ENCODE measurements around the gene TMEM187.
A peak's percentile ranks its signal among the peaks of the same experiment; 100 is the strongest.

TMEM187 gene

GRCh38 chrX:154002215-154002719, 29.7 kb downstream of the TMEM187 start:
- DNase-seq (ENCODE audit: low read depth), result peak; percentile 84

DNA sequence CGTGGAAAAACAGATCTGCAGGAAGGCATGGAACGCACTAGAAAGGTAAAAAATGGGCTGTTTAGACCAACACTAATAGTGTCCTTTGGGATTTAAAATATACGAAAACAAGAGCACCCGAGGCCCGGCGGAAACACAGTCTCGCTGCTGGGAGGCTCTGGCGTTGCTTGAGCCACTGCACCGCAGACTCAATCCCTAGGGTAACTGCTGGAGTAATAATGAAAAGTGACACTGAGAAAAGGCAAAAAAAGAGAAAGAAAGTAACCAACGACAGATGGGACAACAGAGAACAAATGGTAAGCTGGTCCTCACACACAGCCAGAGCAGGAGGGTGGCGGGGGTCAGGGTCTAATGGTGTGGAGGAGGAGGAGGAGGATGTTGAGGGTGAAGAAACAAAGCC, 31.8 kb downstream of the TMEM187 start:
- no peak for DNase-seq (ENCODE audit: low read depth)

- DNase-seq (ENCODE audit: low read depth), result no peak
Measured at GRCh38 chrX:154006947-154007346, 34.4 kb downstream of the TMEM187 start.

DNA sequence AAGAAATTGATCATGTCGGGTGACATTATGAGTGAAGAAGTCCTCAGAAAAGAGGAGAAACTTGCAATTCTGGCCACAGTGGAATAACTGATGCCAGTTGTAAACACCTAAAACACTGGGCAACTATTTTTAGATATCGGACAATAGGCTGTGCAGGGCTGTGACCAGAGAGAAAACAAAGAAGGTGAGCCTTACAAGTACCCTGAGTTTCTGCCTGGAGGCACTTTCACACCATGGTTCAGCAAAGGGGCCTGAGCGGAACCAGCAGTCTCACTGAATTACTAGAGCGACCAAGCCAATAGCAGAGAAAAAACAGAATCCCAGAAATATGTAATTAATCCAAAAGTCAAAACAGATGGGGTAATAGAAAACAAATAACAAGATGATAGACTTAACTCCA, 36.0 kb downstream of the TMEM187 start:
- DNase-seq (ENCODE audit: low read depth), result no peak

- DNase-seq (ENCODE audit: low read depth), result peak; percentile 86
Measured at GRCh38 chrX:154010330-154011087, 38.0 kb downstream of the TMEM187 start.

DNA sequence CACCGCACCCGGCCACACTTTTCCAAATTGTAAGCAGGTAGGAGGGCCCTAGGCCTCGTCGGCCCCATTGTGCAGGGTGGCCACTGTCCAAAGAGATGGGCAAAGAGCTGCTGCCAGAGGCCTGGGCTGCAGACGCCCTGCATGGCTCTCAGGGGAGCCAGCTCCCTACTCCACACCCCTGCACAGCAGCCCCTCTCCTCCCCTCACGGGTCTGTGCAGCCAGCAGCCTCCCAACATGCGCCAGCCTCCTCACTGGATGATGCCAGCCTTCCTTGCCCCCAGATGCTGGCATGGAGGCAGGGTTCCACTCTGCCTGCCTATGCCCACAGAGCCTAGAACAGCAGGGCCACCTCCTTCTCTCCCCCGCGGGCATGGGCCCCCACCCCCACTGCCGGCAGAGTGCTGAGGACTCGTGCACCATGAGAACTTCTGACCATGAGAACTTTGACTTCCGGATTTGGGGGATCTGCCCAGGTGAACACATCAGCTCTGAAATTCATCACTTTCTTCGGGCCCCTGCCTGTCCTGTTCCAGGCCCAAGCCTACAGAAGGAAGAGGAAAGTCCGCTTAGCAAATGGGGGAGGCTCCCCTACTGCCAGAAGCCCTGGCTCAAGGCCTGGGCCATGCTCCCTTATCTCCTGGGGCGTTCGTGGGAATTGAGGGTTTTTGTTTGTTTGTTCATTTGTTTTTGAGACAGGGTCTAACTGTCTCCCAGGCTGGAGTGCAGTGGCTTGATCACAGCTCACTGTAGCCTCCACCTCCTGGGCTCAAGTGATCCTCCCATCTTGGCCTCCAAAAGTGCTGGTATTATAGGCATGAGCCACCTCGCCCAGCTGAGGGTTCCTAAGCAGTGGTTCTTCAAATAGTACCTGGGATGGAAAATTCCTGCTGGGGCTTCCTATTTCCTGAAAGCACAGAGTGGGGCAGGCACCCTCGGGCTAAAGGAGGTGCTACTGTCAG, 39.1 kb downstream of the TMEM187 start:
- DNase-seq (ENCODE audit: low read depth), result no peak

DNA sequence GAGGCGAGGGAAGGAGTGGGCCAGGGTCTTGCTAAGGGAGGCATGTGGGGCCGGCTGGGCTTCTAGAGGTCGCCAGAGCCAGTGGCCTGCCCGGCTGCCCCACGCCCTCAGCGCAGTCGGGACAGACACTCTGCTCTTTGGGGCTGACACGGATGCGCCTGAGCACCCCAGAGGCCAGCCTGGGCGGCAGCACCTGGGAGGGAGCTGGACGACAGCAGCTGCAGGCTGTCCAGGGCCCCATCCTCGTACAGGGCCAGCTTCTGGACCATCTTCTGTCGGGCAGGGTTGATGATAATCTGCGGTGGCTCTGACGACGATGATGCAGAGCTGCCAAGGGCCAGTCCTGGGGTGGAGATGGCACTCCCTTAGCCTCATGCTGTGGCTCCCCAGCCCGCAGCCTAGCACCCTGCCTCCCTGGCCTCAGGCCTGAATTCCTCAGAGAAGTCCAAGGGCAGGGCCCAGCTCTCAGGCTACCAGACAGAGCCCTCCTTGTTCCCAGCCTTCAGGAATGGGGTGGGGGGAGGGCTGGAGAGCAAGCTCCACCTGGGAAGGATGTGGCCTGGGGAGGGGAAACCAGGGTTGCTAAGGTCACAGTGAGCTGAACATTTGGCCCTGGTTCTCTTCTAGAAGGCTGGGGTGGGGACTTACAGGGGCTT, 39.9 kb downstream of the TMEM187 start:
- peak; percentile 17 for DNase-seq (ENCODE audit: low read depth)

DNA sequence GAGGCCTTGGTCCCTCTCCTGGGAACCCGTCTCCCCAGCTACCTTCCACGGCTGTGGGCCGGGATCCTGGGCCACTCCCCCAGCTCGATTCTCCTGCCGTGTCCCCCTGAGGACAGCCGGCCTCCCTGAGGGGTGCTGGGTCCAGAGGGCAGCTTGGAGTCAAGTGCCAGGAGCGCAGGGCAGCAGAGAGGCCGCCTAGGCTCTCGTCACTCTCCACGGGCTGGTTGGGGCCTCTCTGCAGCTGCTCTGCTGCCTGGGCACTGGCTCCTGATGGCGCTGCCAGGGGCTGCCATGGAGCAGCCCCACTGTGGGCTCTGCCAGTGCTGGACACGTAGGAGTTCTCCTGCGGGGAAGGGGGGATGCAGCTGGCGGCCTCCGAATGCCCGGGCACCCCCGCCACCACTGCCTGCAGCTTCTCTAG, 40.5 kb downstream of the TMEM187 start:
- no peak for DNase-seq (ENCODE audit: low read depth)

- DNase-seq (ENCODE audit: low read depth), result no peak
Measured at GRCh38 chrX:154013614-154014360, 41.2 kb downstream of the TMEM187 start.

- DNase-seq (ENCODE audit: low read depth), result no peak
Measured at GRCh38 chrX:154014429-154015380, 42.2 kb downstream of the TMEM187 start.

DNA sequence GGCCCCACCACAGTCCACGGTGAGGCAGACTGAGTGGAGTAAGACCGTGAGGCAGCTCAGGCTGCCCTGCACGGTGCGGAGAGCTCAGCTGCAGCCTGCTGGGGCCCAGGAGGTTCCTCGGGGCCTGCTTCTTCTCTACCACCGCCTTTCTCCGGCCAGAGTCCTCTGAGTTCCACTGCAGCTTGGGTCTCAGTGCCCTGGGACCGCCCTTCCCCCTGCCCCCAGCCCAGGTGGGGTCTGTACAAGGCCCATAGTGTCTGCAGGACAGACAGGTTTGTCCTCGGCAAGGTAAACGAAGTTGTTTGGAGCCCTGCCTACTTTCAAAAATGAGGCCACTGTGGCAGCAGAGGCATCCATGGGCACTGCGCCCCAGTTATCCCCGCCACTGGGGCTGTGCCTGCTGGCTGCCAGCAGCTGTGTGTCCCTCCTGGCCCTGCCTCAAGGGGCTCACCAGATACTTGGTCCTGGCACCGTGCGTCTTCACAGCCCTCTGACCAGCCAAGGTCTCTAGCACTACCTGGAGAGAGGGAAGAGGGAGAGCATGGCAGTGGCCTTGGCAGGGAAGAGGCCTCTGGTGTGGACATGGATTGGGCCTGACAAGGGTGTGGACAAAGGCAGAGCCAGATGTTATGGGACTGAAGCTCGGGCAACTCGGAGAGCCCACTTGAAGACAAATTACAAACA, 43.2 kb downstream of the TMEM187 start:
- DNase-seq (ENCODE audit: low read depth), result no peak

- no peak for DNase-seq (ENCODE audit: low read depth)
Measured at GRCh38 chrX:154016366-154017076, 44.0 kb downstream of the TMEM187 start.

DNA sequence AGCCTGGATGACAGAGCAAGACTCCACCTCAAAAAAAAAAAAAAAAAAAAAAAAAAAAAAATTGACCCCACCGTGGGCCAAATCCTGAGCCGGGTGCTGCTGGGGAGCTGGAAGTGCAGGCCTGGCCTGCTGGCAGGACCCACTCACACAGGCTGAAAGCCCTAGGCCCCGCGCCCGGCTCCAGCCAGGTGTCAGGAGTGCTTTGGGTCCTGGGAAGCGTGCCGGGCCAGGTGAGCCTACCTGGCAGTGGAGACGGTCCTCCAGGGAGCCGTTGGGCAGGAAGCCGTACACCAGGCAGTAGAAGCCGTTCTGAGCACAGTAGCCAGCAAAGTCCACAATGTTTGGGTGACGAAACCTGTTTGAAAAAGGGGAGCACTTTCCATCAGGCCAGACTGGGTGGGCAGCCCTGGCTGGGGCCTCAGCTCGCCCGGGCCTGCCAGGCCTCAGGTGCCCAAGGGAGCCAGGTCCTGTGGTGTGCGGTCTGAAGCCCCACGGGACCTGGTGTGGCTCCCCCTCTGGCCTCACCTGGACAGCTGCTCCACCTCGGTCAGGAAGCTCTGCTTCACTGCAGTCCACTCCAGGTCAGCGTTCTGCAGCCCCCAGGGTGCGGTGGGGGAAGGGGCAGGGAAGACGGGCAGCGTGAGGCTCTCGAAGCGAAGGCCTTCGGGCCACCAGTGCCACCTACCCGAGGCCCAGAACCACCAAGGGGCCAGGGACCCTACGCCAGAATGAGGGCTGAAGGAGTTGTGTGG, 45.4 kb downstream of the TMEM187 start:
- no peak for DNase-seq (ENCODE audit: low read depth)

- DNase-seq (ENCODE audit: low read depth), result no peak
Measured at GRCh38 chrX:154018518-154019060, 46.0 kb downstream of the TMEM187 start.

DNA sequence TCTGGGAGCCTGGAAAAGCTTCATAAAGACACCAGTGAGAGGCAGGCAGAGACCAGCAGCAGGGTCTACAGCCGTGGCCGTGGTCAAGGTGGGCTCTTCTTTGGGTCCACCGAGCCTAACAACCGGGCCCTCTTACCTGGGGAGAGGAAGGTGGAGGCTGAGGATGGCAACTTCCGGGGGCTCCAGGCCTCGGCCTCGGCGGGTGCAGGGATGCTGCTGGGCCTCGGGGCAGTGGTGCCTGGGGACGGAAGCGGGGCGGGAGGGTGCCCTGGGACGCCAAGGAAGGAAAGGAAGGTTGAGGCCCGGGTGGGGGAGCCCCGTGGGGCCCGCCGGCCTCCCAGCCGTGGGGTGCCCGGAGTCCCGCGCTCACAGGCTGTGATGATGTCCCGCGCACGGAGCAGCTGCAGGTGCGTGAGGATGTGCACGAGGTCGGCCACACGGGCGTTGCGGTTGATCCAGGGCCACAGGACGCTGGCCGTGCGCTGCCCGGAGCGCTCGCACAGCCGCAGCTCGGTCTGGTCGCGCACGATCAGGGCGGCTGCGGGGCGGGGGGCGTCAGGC, 46.6 kb downstream of the TMEM187 start:
- DNase-seq (ENCODE audit: low read depth), result no peak

DNA sequence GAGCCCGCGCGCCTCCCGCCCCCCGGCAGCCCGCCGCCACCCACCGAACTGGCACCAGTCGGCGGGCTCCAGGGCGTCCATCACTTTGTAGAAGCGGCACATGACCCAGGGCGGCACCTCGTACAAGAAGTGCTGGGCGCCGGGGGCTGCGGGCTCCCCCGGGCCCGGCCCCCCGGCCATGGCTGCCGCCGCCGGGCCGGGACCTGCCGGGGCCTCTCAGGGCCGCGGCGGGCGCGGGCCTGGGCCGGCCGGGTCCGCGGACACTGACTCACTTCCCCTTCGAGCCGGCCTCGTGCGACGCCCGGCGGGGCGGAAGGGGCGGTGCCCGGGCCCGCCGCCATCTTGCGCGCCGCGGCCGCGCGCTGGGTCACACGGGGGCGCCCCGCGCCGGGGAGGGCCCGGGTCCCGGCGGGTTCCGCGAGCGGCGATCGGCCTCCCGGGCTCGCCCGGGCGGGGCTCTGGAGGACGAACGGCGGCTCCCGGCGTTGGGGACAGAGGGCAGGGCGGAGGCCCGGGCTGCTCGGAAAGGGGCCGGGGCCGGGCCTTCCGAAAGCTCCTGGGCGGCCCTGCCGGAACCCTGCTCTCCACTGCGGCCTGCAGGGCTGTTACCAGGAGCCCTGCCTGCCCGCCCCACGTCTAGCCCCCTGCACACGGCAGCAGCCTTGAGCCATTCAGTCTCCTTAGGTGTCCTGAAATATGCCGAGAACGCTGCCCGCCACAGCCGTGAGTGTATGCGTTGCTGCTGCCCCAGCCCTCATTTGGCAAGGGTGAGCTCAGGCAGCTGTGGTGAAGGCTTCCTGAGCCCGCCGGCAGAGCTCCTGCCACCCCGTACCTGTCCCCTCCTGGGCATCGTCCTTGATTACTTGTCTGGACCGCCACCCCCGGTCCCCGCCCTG, 47.3 kb downstream of the TMEM187 start, which contains the start of gene IRAK1:
Gene IRAK1 (minus strand): TSS at position 270 of the 896 bp plus-strand sequence. CDS start 90 bp downstream, at position 180.
- DNase-seq (ENCODE audit: low read depth), result peak; percentile 48
